Activated T-cell treated with anti-CD3 and anti-CD28 coated beads, Interleukin-2, amount 50 U/mL, for 72 hours (primary cell): Measurements from ENCODE around the gene APLP2. TPM values are rescaled to one million over a fixed set of nuclear protein-coding genes. Genes with fewer than 3 reads are reported as not detected.
"Not testable (repeated sequence)": the region's sequence is repeated elsewhere in the genome, so short reads cannot be mapped to it uniquely, and the experiment has no call there.

ENCODE experiments used
- ATAC-seq, 2 donors: fragments of 150-1000 bp; cut with Tn5 transposase; replicated peaks in 1 of 2; 2 replicates each; pipeline ENCODE4 v1.10.0; 2021; ENCODE audit warnings: moderate library complexity in 2 of 2, mild to moderate bottlenecking in 1 of 2
- DNase-seq, 2 donors: peaks; one replicate each; pipeline ENCODE4 v3.0.0; 2021 to 2022; ENCODE audit warnings: mixed read lengths in 1 of 2
- H3K27ac Mint-ChIP-seq: one replicate; pipeline ENCODE4 v1.8.0; 2022; ENCODE audit warnings: mild to moderate bottlenecking, moderate library complexity, mixed read lengths
- H3K27me3 Mint-ChIP-seq: one replicate; pipeline ENCODE4 v1.8.0; 2022; ENCODE audit warnings: low read depth, mixed read lengths
- H3K36me3 Mint-ChIP-seq, 2 donors: one replicate each; pipeline ENCODE4 v1.8.0; 2022; ENCODE audit warnings: mixed read lengths in 2 of 2, mild to moderate bottlenecking in 1 of 2; ENCODE audit not compliant: insufficient read depth in 2 of 2
- H3K4me1 Mint-ChIP-seq: one replicate; pipeline ENCODE4 v1.8.0; 2022; ENCODE audit warnings: low read depth, mixed read lengths
- H3K4me3 Mint-ChIP-seq, 2 donors: one replicate each; pipeline ENCODE4 v1.8.0; 2022; ENCODE audit warnings: mild to moderate bottlenecking in 2 of 2, mixed read lengths in 2 of 2, moderate library complexity in 2 of 2
- H3K9me3 Mint-ChIP-seq, 2 donors: one replicate each; pipeline ENCODE4 v1.8.0; 2022; ENCODE audit warnings: mixed read lengths in 2 of 2
- total RNA-seq, 2 donors: library from RNA; stranded (reverse); gene quantifications; one replicate each; pipeline ENCODE4 v1.2.3, GENCODE V29; 2022

APLP2 gene
- total RNA-seq: 10 to 100 TPM; 37.8 to 44.2 TPM

GRCh38 chr11:130069659-130070108 lies at the start of gene APLP2:
TSS of gene APLP2 (plus strand) at chr11:130069894. CDS start at chr11:130069978, 84 bp downstream.
- H3K27me3 Mint-ChIP-seq: peaks cover 33% of the 10 kb centered on the region
- peaks cover 29% of the 10 kb centered on the region for H3K4me1 Mint-ChIP-seq

GRCh38 chr11:130020323-130020722 lies 49.4 kb upstream of the APLP2 start:
- H3K27ac Mint-ChIP-seq: no peak overlapping the region
- H3K27me3 Mint-ChIP-seq: peaks cover 6% of the 10 kb centered on the region

More at GRCh38 chr11:130069659-130070108, at the start of gene APLP2:
- Mint-ChIP-seq H3K4me3 (peak within 1 kb of the TSS; percentile 93 to 95), H3K9me3 (no peaks in the 10 kb centered on the region), H3K36me3 (no peaks in the 10 kb centered on the region), H3K27ac (peak within 1 kb of the TSS; percentile 91)
- DNase-seq (peak; percentile 98 to 99), ATAC-seq (peak; percentile 93 to 95)

GRCh38 chr11:130021606-130022005 lies 48.1 kb upstream of the APLP2 start:
- not testable (repeated sequence) for H3K4me3 Mint-ChIP-seq, H3K36me3 Mint-ChIP-seq, H3K27ac Mint-ChIP-seq, H3K9me3 Mint-ChIP-seq, H3K27me3 Mint-ChIP-seq, H3K4me1 Mint-ChIP-seq, DNase-seq, ATAC-seq

More at GRCh38 chr11:130020323-130020722, 49.4 kb upstream of the APLP2 start:
- Mint-ChIP-seq H3K9me3 (peaks cover 3% of the 10 kb centered on the region in 2 donors), H3K4me3 (no peak overlapping the region), H3K4me1 (no peaks in the 10 kb centered on the region), H3K36me3 (peaks cover 1 to 2% of the 10 kb centered on the region in 2 donors)
- DNase-seq (no peak), ATAC-seq (no peak)

- Mint-ChIP-seq H3K9me3 (no peaks in the 10 kb centered on the region), H3K27ac (no peak overlapping the region), H3K4me1 (no peaks in the 10 kb centered on the region), H3K36me3 (no peaks in the 10 kb centered on the region), H3K4me3 (no peak overlapping the region), H3K27me3 (no peaks in the 10 kb centered on the region)
- DNase-seq (no peak), ATAC-seq (no peak)
Observed at GRCh38 chr11:130022799-130023198, 46.9 kb upstream of the APLP2 start.

GRCh38 chr11:130023204-130023603 lies 46.5 kb upstream of the APLP2 start:
- Mint-ChIP-seq H3K27me3 (no peaks in the 10 kb centered on the region), H3K27ac (no peak overlapping the region), H3K4me3 (no peak overlapping the region), H3K36me3 (no peaks in the 10 kb centered on the region), H3K4me1 (no peaks in the 10 kb centered on the region), H3K9me3 (no peaks in the 10 kb centered on the region)
- DNase-seq: no peak
- no peak for ATAC-seq

- Mint-ChIP-seq H3K36me3 (no peaks in the 10 kb centered on the region), H3K4me1 (no peaks in the 10 kb centered on the region), H3K4me3 (no peak overlapping the region), H3K9me3 (no peaks in the 10 kb centered on the region), H3K27ac (no peak overlapping the region), H3K27me3 (no peaks in the 10 kb centered on the region)
- ATAC-seq: no peak
- DNase-seq: no peak
Observed at GRCh38 chr11:130024361-130024760, 45.3 kb upstream of the APLP2 start.

GRCh38 chr11:130025371-130025770 lies 44.3 kb upstream of the APLP2 start:
- Mint-ChIP-seq H3K27ac (no peak overlapping the region), H3K4me3 (no peak overlapping the region), H3K36me3 (no peaks in the 10 kb centered on the region), H3K9me3 (no peaks in the 10 kb centered on the region), H3K4me1 (no peaks in the 10 kb centered on the region), H3K27me3 (no peaks in the 10 kb centered on the region)
- DNase-seq (no peak), ATAC-seq (no peak)

- Mint-ChIP-seq H3K27me3 (no peaks in the 10 kb centered on the region), H3K4me1 (no peaks in the 10 kb centered on the region), H3K36me3 (no peaks in the 10 kb centered on the region)
Observed at GRCh38 chr11:130029137-130029536, 40.6 kb upstream of the APLP2 start.

GRCh38 chr11:130031056-130031455 lies 38.6 kb upstream of the APLP2 start:
- DNase-seq: no peak
- no peaks in the 10 kb centered on the region for H3K36me3 Mint-ChIP-seq
- no peak overlapping the region for H3K4me3 Mint-ChIP-seq
- ATAC-seq: no peak
- no peaks in the 10 kb centered on the region for H3K9me3 Mint-ChIP-seq
- H3K4me1 Mint-ChIP-seq: no peaks in the 10 kb centered on the region
- H3K27ac Mint-ChIP-seq: no peak overlapping the region
- H3K27me3 Mint-ChIP-seq: no peaks in the 10 kb centered on the region

More at GRCh38 chr11:130029137-130029536, 40.6 kb upstream of the APLP2 start:
- ATAC-seq (no peak), DNase-seq (no peak)
- H3K27ac Mint-ChIP-seq: no peak overlapping the region
- no peaks in the 10 kb centered on the region for H3K9me3 Mint-ChIP-seq
- H3K4me3 Mint-ChIP-seq: no peak overlapping the region

GRCh38 chr11:130031945-130032344 lies 37.7 kb upstream of the APLP2 start:
- no peaks in the 10 kb centered on the region for H3K27me3 Mint-ChIP-seq
- ATAC-seq (no peak), DNase-seq (no peak)
- no peaks in the 10 kb centered on the region for H3K4me1 Mint-ChIP-seq
- H3K9me3 Mint-ChIP-seq: no peaks in the 10 kb centered on the region
- no peaks in the 10 kb centered on the region for H3K36me3 Mint-ChIP-seq
- H3K4me3 Mint-ChIP-seq: no peak overlapping the region
- no peak overlapping the region for H3K27ac Mint-ChIP-seq

- Mint-ChIP-seq H3K9me3 (no peaks in the 10 kb centered on the region), H3K27ac (no peak overlapping the region), H3K4me3 (no peak overlapping the region), H3K36me3 (no peaks in the 10 kb centered on the region), H3K27me3 (no peaks in the 10 kb centered on the region), H3K4me1 (no peaks in the 10 kb centered on the region)
- no peak for DNase-seq
- ATAC-seq: no peak
Observed at GRCh38 chr11:130032931-130033330, 36.8 kb upstream of the APLP2 start.

GRCh38 chr11:130034236-130034635 lies 35.5 kb upstream of the APLP2 start:
- no peak overlapping the region for H3K4me3 Mint-ChIP-seq
- no peaks in the 10 kb centered on the region for H3K36me3 Mint-ChIP-seq

GRCh38 chr11:130037058-130037457 lies 32.6 kb upstream of the APLP2 start:
- no peaks in the 10 kb centered on the region for H3K4me1 Mint-ChIP-seq
- H3K27me3 Mint-ChIP-seq: no peaks in the 10 kb centered on the region
- DNase-seq (no peak), ATAC-seq (no peak)
- no peak overlapping the region for H3K27ac Mint-ChIP-seq
- H3K9me3 Mint-ChIP-seq: no peaks in the 10 kb centered on the region
- no peaks in the 10 kb centered on the region for H3K36me3 Mint-ChIP-seq
- H3K4me3 Mint-ChIP-seq: no peak overlapping the region

More at GRCh38 chr11:130034236-130034635, 35.5 kb upstream of the APLP2 start:
- DNase-seq (no peak), ATAC-seq (no peak)
- H3K27me3 Mint-ChIP-seq: no peaks in the 10 kb centered on the region
- H3K4me1 Mint-ChIP-seq: no peaks in the 10 kb centered on the region
- no peaks in the 10 kb centered on the region for H3K9me3 Mint-ChIP-seq
- H3K27ac Mint-ChIP-seq: no peak overlapping the region

GRCh38 chr11:130037881-130038585 lies 31.7 kb upstream of the APLP2 start:
- H3K36me3 Mint-ChIP-seq: no peaks in the 10 kb centered on the region
- no peaks in the 10 kb centered on the region for H3K4me1 Mint-ChIP-seq
- H3K9me3 Mint-ChIP-seq: no peaks in the 10 kb centered on the region
- ATAC-seq (no peak), DNase-seq (no peak)
- peaks cover 3% of the 10 kb centered on the region for H3K27me3 Mint-ChIP-seq
- H3K27ac Mint-ChIP-seq: no peak overlapping the region
- no peak overlapping the region for H3K4me3 Mint-ChIP-seq
